ENCODE data around the gene OR9I1.

OR9I1 gene

GRCh38 chr11:58125469-58125868 lies at the start of gene OR9I1:
OR9I1 (minus strand) TSS chr11:58125530; CDS start chr11:58119444, 6,086 bp downstream.
- DNase-seq (ENCODE audit: low read depth in 3 of 3): no peak

- DNase-seq (ENCODE audit: low read depth in 3 of 3): no peak
Measured at GRCh38 chr11:58165504-58166106, 40.3 kb upstream of the OR9I1 start.

- no peak for DNase-seq (ENCODE audit: low read depth in 3 of 3)
Measured at GRCh38 chr11:58164990-58165389, 39.7 kb upstream of the OR9I1 start.

- no peak for DNase-seq (ENCODE audit: low read depth in 3 of 3)
Measured at GRCh38 chr11:58164389-58164788, 39.1 kb upstream of the OR9I1 start.

GRCh38 chr11:58152781-58153180 lies 27.5 kb upstream of the OR9I1 start:
- no peak for DNase-seq (ENCODE audit: low read depth in 3 of 3)

GRCh38 chr11:58142761-58143160 lies 17.4 kb upstream of the OR9I1 start:
- DNase-seq (ENCODE audit: low read depth in 3 of 3): no peak

- DNase-seq (ENCODE audit: low read depth in 3 of 3): no peak
Measured at GRCh38 chr11:58135171-58135570, 9.8 kb upstream of the OR9I1 start.

- no peak for DNase-seq (ENCODE audit: low read depth in 3 of 3)
Measured at GRCh38 chr11:58134151-58134550, 8.8 kb upstream of the OR9I1 start.

GRCh38 chr11:58133309-58134076 lies 8.2 kb upstream of the OR9I1 start:
- no peak for DNase-seq (ENCODE audit: low read depth in 3 of 3)

GRCh38 chr11:58127350-58127749 lies 2.0 kb upstream of the OR9I1 start:
- no peak for DNase-seq (ENCODE audit: low read depth in 3 of 3)

GRCh38 chr11:58121096-58121495 lies 4.2 kb downstream of the OR9I1 start:
- no peak for DNase-seq (ENCODE audit: low read depth in 3 of 3)

- no peak for DNase-seq (ENCODE audit: low read depth in 3 of 3)
Measured at GRCh38 chr11:58097437-58097836, 27.9 kb downstream of the OR9I1 start.

GRCh38 chr11:58086528-58086927 lies 38.8 kb downstream of the OR9I1 start:
- DNase-seq (ENCODE audit: low read depth in 3 of 3): no peak

GRCh38 chr11:58075781-58076180 lies 49.5 kb downstream of the OR9I1 start:
- DNase-seq (ENCODE audit: low read depth in 3 of 3): no peak

- DNase-seq (ENCODE audit: low read depth in 3 of 3): no peak
Measured at GRCh38 chr11:58070585-58070984, 54.7 kb downstream of the OR9I1 start.

GRCh38 chr11:58068655-58069054 lies 56.7 kb downstream of the OR9I1 start:
- no peak for DNase-seq (ENCODE audit: low read depth in 3 of 3)

GRCh38 chr11:58067685-58068084 lies 57.6 kb downstream of the OR9I1 start:
- no peak for DNase-seq (ENCODE audit: low read depth in 3 of 3)
